K562 (cell line): ENCODE data around the gene ATP6V1G2. TPM values are rescaled to one million over a fixed set of nuclear protein-coding genes. Genes with fewer than 3 reads are reported as not detected.

ENCODE experiments used
- CGGBP1 ChIP-seq: fragments of 250-450 bp; sonication (Bioruptor Pico); IDR thresholded peaks from 2 replicates; pipeline ENCODE4 v1.9.0; 2021; ENCODE audit warnings: mild to moderate bottlenecking
- CHD2 ChIP-seq: IDR thresholded peaks from 2 replicates; pipeline ENCODE4 v1.6.1; 2011; ENCODE audit warnings: low read depth, low read length
- DNMT1 ChIP-seq: fragments of 450-650 bp; IDR thresholded peaks from 2 replicates; pipeline ENCODE4 v1.6.1; 2016; ENCODE audit warnings: antibody characterized with exemption, mild to moderate bottlenecking
- FOSL1 ChIP-seq: fragments of 200-800 bp; sonication (Bioruptor generic); conservative IDR thresholded peaks from 2 replicates; pipeline ENCODE4 v1.6.1; 2016; ENCODE audit warnings: missing genetic modification characterization, missing compliant biosample characterization
- FOXP1 ChIP-seq: sonication (generic); formaldehyde crosslinking; IDR thresholded peaks from 2 replicates; pipeline ENCODE4 v1.8.0; 2022; ENCODE audit warnings: mild to moderate bottlenecking, missing genetic modification reagents
- MXD1 ChIP-seq: fragments of 250-450 bp; sonication (Bioruptor Pico); IDR thresholded peaks from 2 replicates; pipeline ENCODE4 v1.8.0; 2021; ENCODE audit warnings: borderline replicate concordance, mild to moderate bottlenecking, moderate library complexity; ENCODE audit not compliant: poor library complexity, severe bottlenecking
- RNF219 ChIP-seq: fragments of 250-450 bp; sonication (Bioruptor Pico); IDR thresholded peaks from 2 replicates; pipeline ENCODE4 v1.5.0; 2022; ENCODE audit warnings: mild to moderate bottlenecking
- SOX6 ChIP-seq: fragments of 450-650 bp; IDR thresholded peaks from 2 replicates; pipeline ENCODE4 v1.6.1; 2014; ENCODE audit warnings: mild to moderate bottlenecking
- XRCC5 ChIP-seq: fragments of 200-400 bp; formaldehyde crosslinking; IDR thresholded peaks from 2 replicates; pipeline ENCODE4 v1.6.1; 2017; ENCODE audit warnings: low read depth, mild to moderate bottlenecking, low read length
- ZBTB1 ChIP-seq: sonication (generic); formaldehyde crosslinking; IDR thresholded peaks from 2 replicates; pipeline ENCODE4 v1.8.1; 2023; ENCODE audit warnings: missing genetic modification reagents, low read depth, mild to moderate bottlenecking, borderline replicate concordance
- ZNF583 ChIP-seq: fragments of 250-450 bp; sonication (Bioruptor Pico); IDR thresholded peaks from 2 replicates; pipeline ENCODE4 v1.4.0; 2020
- polyA plus RNA-seq, 8 experiments: library from polyadenylated mRNA; depleted of rRNA in 4 of 8; stranded (reverse) in 5 of 8; unstranded in 3 of 8; fragments of >200 nt; fragmentation: Nextera tagmentation in 2 of 8; fragmentation: Illumina TruSeq in 1 of 8; extraction: Ambion mirVana in 2 of 8; extraction: Trizol in 1 of 8; gene quantifications; 2 replicates each; pipeline versions ENCODE4 v1.2.1 to v1.2.3, GENCODE V29; 2011 to 2014; ENCODE audit warnings: inconsistent platforms in 1 of 8, missing spikeins in 1 of 8
- total RNA-seq, 7 experiments: library from RNA; depleted of rRNA in 6 of 7; stranded (reverse); fragments of >200 nt in 6 of 7; fragmentation: Illumina TruSeq in 2 of 7; extraction: Trizol in 2 of 7; gene quantifications; 2 replicates each; pipeline versions ENCODE4 v1.2.1 to v1.2.3, GENCODE V29; 2011 to 2021; ENCODE audit warnings: low replicate concordance in 1 of 7
- TF ChIP-seq, protein P1 (sequence below), 3 experiments: fragments of 200-800 bp in 1 of 3; sonication (Bioruptor generic) in 1 of 3; sonication (generic) in 1 of 3; formaldehyde crosslinking in 1 of 3; IDR thresholded peaks; 2 replicates each; pipeline versions ENCODE4 v1.6.1 to v1.8.0; 2016 to 2022; ENCODE audit warnings: mild to moderate bottlenecking in 2 of 3, missing compliant biosample characterization in 2 of 3, missing genetic modification characterization in 2 of 3, missing genetic modification reagents in 1 of 3
- TF ChIP-seq, protein P2 (sequence below): fragments of 450-650 bp; IDR thresholded peaks from 2 replicates; pipeline ENCODE4 v1.6.1; 2016; ENCODE audit warnings: low read depth

Gene ATP6V1G2
- total and polyA plus RNA-seq, 9 of the 15 experiments (the other 6 are each of a cell fraction or from before 2014, with no cell fraction given): 0.14 to 1.5 (median 0.33) TPM

DNA sequence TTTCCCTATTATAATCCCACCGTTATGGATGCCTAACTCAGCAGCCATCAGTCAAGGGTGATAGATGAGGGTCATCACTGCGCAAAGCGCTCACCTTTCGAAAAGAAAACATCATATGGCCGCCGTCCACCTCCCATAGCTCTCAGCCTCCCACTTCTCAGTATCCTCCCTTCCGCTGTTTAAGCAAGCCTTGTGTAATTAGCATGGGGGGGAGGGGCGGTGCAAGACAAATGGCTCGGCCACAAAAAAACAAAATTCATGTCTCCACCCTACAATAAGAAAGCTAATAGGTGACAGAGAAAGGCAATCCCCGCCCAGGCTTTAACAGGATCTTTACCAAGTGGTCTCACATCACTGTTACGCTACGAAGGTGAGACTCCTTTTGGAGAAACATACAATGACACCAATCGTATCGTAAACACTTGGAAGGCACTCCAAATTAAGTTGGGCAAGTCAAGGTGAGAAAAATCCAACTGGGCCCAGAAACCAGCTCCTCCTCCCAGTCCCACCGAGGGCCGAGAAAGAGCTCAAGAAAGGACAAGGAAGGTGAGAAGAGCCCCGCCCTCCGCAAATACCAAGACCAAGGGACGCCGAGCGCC, 5.2 kb downstream of the ATP6V1G2 start (continued):
- TF ChIP-seq, protein P1, sequence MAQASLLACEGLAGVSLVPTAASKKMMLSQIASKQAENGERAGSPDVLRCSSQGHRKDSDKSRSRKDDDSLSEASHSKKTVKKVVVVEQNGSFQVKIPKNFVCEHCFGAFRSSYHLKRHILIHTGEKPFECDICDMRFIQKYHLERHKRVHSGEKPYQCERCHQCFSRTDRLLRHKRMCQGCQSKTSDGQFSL (CRISPR knock-in tag; IDR thresholded peaks at IDR 0.05): 0 out of 2 replicates have a peak, but pooled peaks have one; percentile 64
- TF ChIP-seq, protein P1 (tag; IDR thresholded peaks at IDR 0.05): no peak
- TF ChIP-seq FOSL1 (0 out of 2 replicates have a peak, but pooled peaks have one; percentile 24), CGGBP1 (0 out of 2 replicates have a peak, but pooled peaks have one; percentile 3), RNF219 (CRISPR knock-in tag) (peak; percentile 64; the same call in 1 of the 2 replicates), FOXP1 (0 out of 2 replicates have a peak, but pooled peaks have one; percentile 31), ZNF583 (CRISPR knock-in tag) (no peak; the same call in 1 of the 2 replicates), SOX6 (no peak), XRCC5 (0 out of 2 replicates have a peak, but pooled peaks have one; percentile 26), DNMT1 (no peak), CHD2 (peak; percentile 48; the same call in 1 of the 2 replicates), MXD1 (CRISPR knock-in tag) (peak; percentile 3), ZBTB1 (CRISPR knock-in tag) (peak; percentile 6; the same call in 1 of the 2 replicates)
- TF ChIP-seq, protein P2, sequence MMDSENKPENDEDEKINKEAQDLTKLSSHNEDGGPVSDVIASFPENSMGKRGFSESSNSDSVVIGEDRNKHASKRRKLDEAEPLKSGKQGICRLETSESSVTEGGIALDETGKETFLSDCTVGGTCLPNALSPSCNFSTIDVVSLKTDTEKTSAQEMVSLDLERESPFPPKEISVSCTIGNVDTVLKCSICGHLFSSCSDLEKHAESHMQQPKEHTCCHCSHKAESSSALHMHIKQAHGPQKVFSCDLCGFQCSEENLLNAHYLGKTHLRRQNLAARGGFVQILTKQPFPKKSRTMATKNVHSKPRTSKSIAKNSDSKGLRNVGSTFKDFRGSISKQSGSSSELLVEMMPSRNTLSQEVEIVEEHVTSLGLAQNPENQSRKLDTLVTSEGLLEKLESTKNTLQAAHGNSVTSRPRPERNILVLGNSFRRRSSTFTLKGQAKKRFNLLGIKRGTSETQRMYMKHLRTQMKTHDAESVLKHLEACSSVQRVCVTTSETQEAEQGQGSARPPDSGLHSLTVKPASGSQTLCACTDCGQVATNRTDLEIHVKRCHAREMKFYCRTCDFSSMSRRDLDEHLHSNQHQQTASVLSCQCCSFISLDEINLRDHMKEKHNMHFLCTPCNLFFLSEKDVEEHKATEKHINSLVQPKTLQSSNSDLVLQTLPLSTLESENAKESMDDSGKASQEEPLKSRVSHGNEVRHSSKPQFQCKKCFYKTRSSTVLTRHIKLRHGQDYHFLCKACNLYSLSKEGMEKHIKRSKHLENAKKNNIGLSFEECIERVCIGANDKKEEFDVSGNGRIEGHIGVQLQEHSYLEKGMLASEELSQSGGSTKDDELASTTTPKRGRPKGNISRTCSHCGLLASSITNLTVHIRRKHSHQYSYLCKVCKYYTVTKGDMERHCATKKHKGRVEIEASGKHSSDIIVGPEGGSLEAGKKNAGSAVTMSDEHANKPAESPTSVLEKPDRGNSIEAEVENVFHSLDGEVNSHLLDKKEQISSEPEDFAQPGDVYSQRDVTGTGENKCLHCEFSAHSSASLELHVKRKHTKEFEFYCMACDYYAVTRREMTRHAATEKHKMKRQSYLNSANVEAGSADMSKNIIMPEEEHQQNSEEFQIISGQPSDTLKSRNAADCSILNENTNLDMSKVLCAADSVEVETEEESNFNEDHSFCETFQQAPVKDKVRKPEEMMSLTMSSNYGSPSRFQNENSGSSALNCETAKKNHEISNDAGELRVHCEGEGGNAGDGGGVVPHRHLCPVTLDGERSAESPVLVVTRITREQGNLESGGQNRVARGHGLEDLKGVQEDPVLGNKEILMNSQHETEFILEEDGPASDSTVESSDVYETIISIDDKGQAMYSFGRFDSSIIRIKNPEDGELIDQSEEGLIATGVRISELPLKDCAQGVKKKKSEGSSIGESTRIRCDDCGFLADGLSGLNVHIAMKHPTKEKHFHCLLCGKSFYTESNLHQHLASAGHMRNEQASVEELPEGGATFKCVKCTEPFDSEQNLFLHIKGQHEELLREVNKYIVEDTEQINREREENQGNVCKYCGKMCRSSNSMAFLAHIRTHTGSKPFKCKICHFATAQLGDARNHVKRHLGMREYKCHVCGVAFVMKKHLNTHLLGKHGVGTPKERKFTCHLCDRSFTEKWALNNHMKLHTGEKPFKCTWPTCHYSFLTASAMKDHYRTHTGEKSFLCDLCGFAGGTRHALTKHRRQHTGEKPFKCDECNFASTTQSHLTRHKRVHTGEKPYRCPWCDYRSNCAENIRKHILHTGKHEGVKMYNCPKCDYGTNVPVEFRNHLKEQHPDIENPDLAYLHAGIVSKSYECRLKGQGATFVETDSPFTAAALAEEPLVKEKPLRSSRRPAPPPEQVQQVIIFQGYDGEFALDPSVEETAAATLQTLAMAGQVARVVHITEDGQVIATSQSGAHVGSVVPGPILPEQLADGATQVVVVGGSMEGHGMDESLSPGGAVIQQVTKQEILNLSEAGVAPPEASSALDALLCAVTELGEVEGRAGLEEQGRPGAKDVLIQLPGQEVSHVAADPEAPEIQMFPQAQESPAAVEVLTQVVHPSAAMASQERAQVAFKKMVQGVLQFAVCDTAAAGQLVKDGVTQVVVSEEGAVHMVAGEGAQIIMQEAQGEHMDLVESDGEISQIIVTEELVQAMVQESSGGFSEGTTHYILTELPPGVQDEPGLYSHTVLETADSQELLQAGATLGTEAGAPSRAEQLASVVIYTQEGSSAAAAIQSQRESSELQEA: no peak
